KOPT-K1 (cell line): ENCODE measurements around the gene UCHL3.

Experiments
- H3K27ac ChIP-seq: fragments of 200-600 bp; sonication (generic); 2 replicates; pipeline ENCODE4 v1.5.1; 2016; ENCODE audit warnings: antibody characterized with exemption, mild to moderate bottlenecking, low read depth, low read length; ENCODE audit not compliant: poor library complexity, severe bottlenecking
- H3K36me3 ChIP-seq: fragments of 200-600 bp; sonication (generic); 2 replicates; pipeline ENCODE4 v1.5.1; 2017; ENCODE audit warnings: antibody characterized with exemption, mild to moderate bottlenecking, low read length, moderate library complexity; ENCODE audit not compliant: insufficient read depth
- H3K9me3 ChIP-seq: fragments of 200-600 bp; sonication (generic); 2 replicates; pipeline ENCODE4 v1.5.1; 2017; ENCODE audit warnings: antibody characterized with exemption, low read length, mild to moderate bottlenecking; ENCODE audit not compliant: insufficient read depth, poor library complexity, severe bottlenecking

Gene UCHL3

GRCh38 chr13:75549262-75550158, at the start of gene UCHL3:
Gene UCHL3, plus strand, starts transcription at chr13:75549791. Its CDS starts 30 bp downstream, at chr13:75549821.
- H3K9me3 ChIP-seq: no peaks in the 10 kb centered on the region
- H3K27ac ChIP-seq: peak within 1 kb of the TSS; percentile 74
- peaks cover 17% of the 10 kb centered on the region for H3K36me3 ChIP-seq

- Histone ChIP-seq H3K27ac (no peak overlapping the region), H3K9me3 (no peaks in the 10 kb centered on the region), H3K36me3 (no peaks in the 10 kb centered on the region)
These were observed 44.3 kb upstream of the UCHL3 start for GRCh38 chr13:75505327-75505726.

GRCh38 chr13:75506018-75506417, 43.6 kb upstream of the UCHL3 start:
- H3K9me3 ChIP-seq: no peaks in the 10 kb centered on the region
- no peak overlapping the region for H3K27ac ChIP-seq
- H3K36me3 ChIP-seq: no peaks in the 10 kb centered on the region

GRCh38 chr13:75507027-75508001, 42.3 kb upstream of the UCHL3 start:
- Histone ChIP-seq H3K9me3 (no peaks in the 10 kb centered on the region), H3K36me3 (no peaks in the 10 kb centered on the region), H3K27ac (no peak overlapping the region)

- H3K9me3 ChIP-seq: no peaks in the 10 kb centered on the region
- H3K36me3 ChIP-seq: no peaks in the 10 kb centered on the region
- H3K27ac ChIP-seq: no peak overlapping the region
These were observed 41.5 kb upstream of the UCHL3 start for GRCh38 chr13:75508002-75508548.

GRCh38 chr13:75511051-75511625, 38.5 kb upstream of the UCHL3 start:
- H3K27ac ChIP-seq: no peak overlapping the region
- no peaks in the 10 kb centered on the region for H3K9me3 ChIP-seq
- no peaks in the 10 kb centered on the region for H3K36me3 ChIP-seq

GRCh38 chr13:75512253-75512652, 37.3 kb upstream of the UCHL3 start:
- no peaks in the 10 kb centered on the region for H3K36me3 ChIP-seq
- H3K9me3 ChIP-seq: no peaks in the 10 kb centered on the region
- no peak overlapping the region for H3K27ac ChIP-seq

GRCh38 chr13:75513271-75513670, 36.3 kb upstream of the UCHL3 start:
- H3K27ac ChIP-seq: no peak overlapping the region
- H3K36me3 ChIP-seq: no peaks in the 10 kb centered on the region
- H3K9me3 ChIP-seq: no peaks in the 10 kb centered on the region

- H3K27ac ChIP-seq: no peak overlapping the region
These were observed 35.3 kb upstream of the UCHL3 start for GRCh38 chr13:75514080-75514995.

GRCh38 chr13:75518439-75519088, 31.0 kb upstream of the UCHL3 start:
- Histone ChIP-seq H3K36me3 (no peaks in the 10 kb centered on the region), H3K9me3 (peaks cover 5% of the 10 kb centered on the region), H3K27ac (no peak overlapping the region)

More at GRCh38 chr13:75514080-75514995, 35.3 kb upstream of the UCHL3 start:
- Histone ChIP-seq H3K9me3 (no peaks in the 10 kb centered on the region), H3K36me3 (no peaks in the 10 kb centered on the region)

GRCh38 chr13:75521956-75522355, 27.6 kb upstream of the UCHL3 start:
- no peak overlapping the region for H3K27ac ChIP-seq
- H3K9me3 ChIP-seq: peaks cover 5% of the 10 kb centered on the region
- H3K36me3 ChIP-seq: peaks cover 17% of the 10 kb centered on the region

GRCh38 chr13:75530549-75530961, 19.0 kb upstream of the UCHL3 start:
- Histone ChIP-seq H3K27ac (no peak overlapping the region), H3K9me3 (no peaks in the 10 kb centered on the region), H3K36me3 (peaks cover 58% of the 10 kb centered on the region)

GRCh38 chr13:75533861-75534260, 15.7 kb upstream of the UCHL3 start:
- Histone ChIP-seq H3K27ac (no peak overlapping the region), H3K36me3 (peaks cover 29% of the 10 kb centered on the region), H3K9me3 (no peaks in the 10 kb centered on the region)
